HepG2 (cell line): ENCODE results near the gene USP36. TPM values are rescaled to one million over a fixed set of nuclear protein-coding genes. Genes with fewer than 3 reads are reported as not detected.

Source experiments
- polyA plus RNA-seq, 8 experiments: library from polyadenylated mRNA; depleted of rRNA in 3 of 8; stranded (reverse) in 7 of 8; unstranded in 1 of 8; fragments of >200 nt; fragmentation: Illumina TruSeq in 4 of 8; extraction: Trizol in 4 of 8; gene quantifications; 2 replicates each; pipeline versions ENCODE4 v1.2.1 to v1.2.3, GENCODE V29; 2011 to 2016; ENCODE audit warnings: low read depth in 4 of 8, missing spikeins in 1 of 8, mixed read lengths in 1 of 8; ENCODE audit not compliant: insufficient read depth in 1 of 8
- total RNA-seq, 5 experiments: library from RNA; depleted of rRNA; stranded (reverse); fragments of >200 nt; fragmentation: Illumina TruSeq; extraction: Trizol; gene quantifications; 2 replicates each; pipeline ENCODE4 v1.2.3, GENCODE V29; 2016; ENCODE audit warnings: low read depth in 1 of 5

The USP36 gene
- total and polyA plus RNA-seq, 2 of the 13 experiments (the other 11 are each of a cell fraction or from before 2014, with no cell fraction given), result 29.6 to 45.9 TPM

Other genes with a start within 250 kb of the USP36 start
- gene CYTH1, start 58.5 kb downstream of the USP36 start, total RNA-seq (2016; rRNA removed; fragmentation: Illumina TruSeq; extraction: Trizol), result 20.1 and 21.3 TPM in 2 replicates
- gene CYTH1, start 58.5 kb downstream of the USP36 start, polyA plus RNA-seq (2011; rRNA removed), result 48.9 and 66.5 TPM in 2 replicates
- not detected in 2 replicates for gene CEP295NL, start 62.4 kb upstream of the USP36 start, total RNA-seq (2016; rRNA removed; fragmentation: Illumina TruSeq; extraction: Trizol)
- gene CEP295NL, start 62.4 kb upstream of the USP36 start, polyA plus RNA-seq (2011; rRNA removed), result not detected in 2 replicates
- gene TIMP2, start 84.6 kb upstream of the USP36 start, total RNA-seq (2016; rRNA removed; fragmentation: Illumina TruSeq; extraction: Trizol), result 2.2 and 3.8 TPM in 2 replicates
- 8.5 and 11.7 TPM in 2 replicates for gene TIMP2, start 84.6 kb upstream of the USP36 start, polyA plus RNA-seq (2011; rRNA removed)
- gene LGALS3BP, start 139.1 kb upstream of the USP36 start, total RNA-seq (2016; rRNA removed; fragmentation: Illumina TruSeq; extraction: Trizol), result 116 and 332 TPM in 2 replicates
- 137 and 185 TPM in 2 replicates for gene LGALS3BP, start 139.1 kb upstream of the USP36 start, polyA plus RNA-seq (2011; rRNA removed)
- gene CANT1, start 168.9 kb upstream of the USP36 start, total RNA-seq (2016; rRNA removed; fragmentation: Illumina TruSeq; extraction: Trizol), result 24.9 and 34.1 TPM in 2 replicates
- 42.1 and 42.6 TPM in 2 replicates for gene CANT1, start 168.9 kb upstream of the USP36 start, polyA plus RNA-seq (2011; rRNA removed)
- 0.18 and 0.36 TPM in 2 replicates for gene C1QTNF1, start 183.4 kb upstream of the USP36 start, total RNA-seq (2016; rRNA removed; fragmentation: Illumina TruSeq; extraction: Trizol)
- 0.86 and 2.1 TPM in 2 replicates for gene C1QTNF1, start 183.4 kb upstream of the USP36 start, polyA plus RNA-seq (2011; rRNA removed)
- 2.8 and 10.6 TPM in 2 replicates for gene ENGASE, start 234.0 kb upstream of the USP36 start, total RNA-seq (2016; rRNA removed; fragmentation: Illumina TruSeq; extraction: Trizol)
- gene ENGASE, start 234.0 kb upstream of the USP36 start, polyA plus RNA-seq (2011; rRNA removed), result 18.1 and 30.3 TPM in 2 replicates